Panc1 (cell line): ENCODE data around the gene DNAJB5. TPM values are rescaled to one million over a fixed set of nuclear protein-coding genes. Genes with fewer than 3 reads are reported as not detected.

Experiments
- ATAC-seq: fragments of 200-7000 bp; cut with Tn5 transposase; 2 replicates; pipeline ENCODE4 v1.9.1; 2020; ENCODE audit warnings: mild to moderate bottlenecking, moderate library complexity
- BruUV-seq: library from RNA; stranded (reverse); fragments of 400-500 nt; replicated peaks from 2 replicates; lab custom pipeline; 2021; lab: Mats Ljungman, UMichigan
- CTCF ChIA-PET: fragments of 300-600 bp; sonication (Branson Sonifier 250); formaldehyde crosslinking; loops from one replicate; lab custom pipeline; 2022; ENCODE audit warnings: antibody characterized with exemption; lab: Charles Lee
- POLR2A ChIA-PET: fragments of 300-600 bp; sonication (Branson Sonifier 250); formaldehyde crosslinking; loops from one replicate; lab custom pipeline; 2022; ENCODE audit warnings: antibody characterized with exemption; lab: Charles Lee
- DNase-seq: peaks from one replicate; pipeline ENCODE4 v3.0.0-alpha.2; 2010; ENCODE audit warnings: low read depth, low spot score
- H3K27ac ChIP-seq: 2 replicates; pipeline ENCODE4 v1.5.1; 2011; ENCODE audit warnings: mild to moderate bottlenecking, low read length, inconsistent platforms
- H3K27me3 ChIP-seq: fragments of 200-500 bp; sonication (Bioruptor generic); 2 replicates; pipeline ENCODE4 v1.6.0; 2014; ENCODE audit warnings: low read length, inconsistent platforms; ENCODE audit not compliant: control insufficient read depth, insufficient read depth
- H3K36me3 ChIP-seq: fragments of 200-500 bp; sonication (Bioruptor generic); 2 replicates; pipeline ENCODE4 v1.5.1; 2014; ENCODE audit warnings: inconsistent platforms, mild to moderate bottlenecking, low read length, moderate library complexity; ENCODE audit not compliant: control insufficient read depth, insufficient read depth
- H3K4me1 ChIP-seq: 2 replicates; pipeline ENCODE4 v1.5.1; 2011; ENCODE audit warnings: inconsistent platforms, mild to moderate bottlenecking, low read length, moderate library complexity; ENCODE audit not compliant: control insufficient read depth, insufficient read depth
- H3K4me3 ChIP-seq, 2 experiments: 2 replicates each; pipeline ENCODE4 v1.5.1; 2011 to 2012; ENCODE audit warnings: low read depth in 2 of 2, low read length in 2 of 2, mild to moderate bottlenecking in 2 of 2, inconsistent platforms in 1 of 2, moderate library complexity in 1 of 2
- H3K9me3 ChIP-seq: fragments of 200-500 bp; sonication (Bioruptor generic); 2 replicates; pipeline ENCODE4 v1.5.1; 2014; ENCODE audit warnings: low read depth, mild to moderate bottlenecking, inconsistent platforms, low read length, moderate library complexity; ENCODE audit not compliant: control insufficient read depth, insufficient read depth
- POLR2AphosphoS5 ChIP-seq: IDR thresholded peaks from 2 replicates; pipeline ENCODE4 v1.6.1; 2012; ENCODE audit warnings: mild to moderate bottlenecking, low read depth, low read length, moderate library complexity
- SIN3A ChIP-seq: IDR thresholded peaks from 2 replicates; pipeline ENCODE4 v1.6.1; 2012; ENCODE audit warnings: low read depth, mild to moderate bottlenecking, low read length, moderate library complexity, borderline replicate concordance; ENCODE audit not compliant: insufficient read depth
- TCF7L2 ChIP-seq: IDR thresholded peaks from 2 replicates; pipeline ENCODE4 v1.6.1; 2011; ENCODE audit warnings: mild to moderate bottlenecking, low read depth, low read length, inconsistent platforms
- in situ Hi-C: cut with HindIII; loops from 2 replicates; pipeline ENCODE4 v1.10.0; 2016; ENCODE audit warnings: low sequenced_read_pairs, low pct_unique_long_range_greater_than_20kb
- intact Hi-C: fragments of 100-400 bp; cut with micrococcal nuclease; formaldehyde crosslinking; loops from one replicate; pipeline ENCODE4 v1.10.0; 2022; ENCODE audit not compliant: unreplicated experiment
- total RNA-seq: library from RNA; stranded (reverse); gene quantifications from one replicate; pipeline ENCODE4 v1.2.1, GENCODE V29; 2021; ENCODE audit not compliant: unreplicated experiment
- TF ChIP-seq, protein P1 (sequence below), 2 experiments: IDR thresholded peaks; 2 replicates each; pipeline ENCODE4 v1.6.1; 2011 to 2012; ENCODE audit warnings: low read depth in 2 of 2, control low read depth in 1 of 2, low read length in 1 of 2, mild to moderate bottlenecking in 1 of 2, moderate library complexity in 1 of 2; ENCODE audit not compliant: insufficient read depth in 1 of 2
- TF ChIP-seq, protein P2 (sequence below): fragments of 450-650 bp; IDR thresholded peaks from 2 replicates; pipeline ENCODE4 v1.5.1; 2017; ENCODE audit warnings: mild to moderate bottlenecking

DNAJB5 gene
- total RNA-seq, 1 experiment from 2014 or later: 9.7 TPM

DNA sequence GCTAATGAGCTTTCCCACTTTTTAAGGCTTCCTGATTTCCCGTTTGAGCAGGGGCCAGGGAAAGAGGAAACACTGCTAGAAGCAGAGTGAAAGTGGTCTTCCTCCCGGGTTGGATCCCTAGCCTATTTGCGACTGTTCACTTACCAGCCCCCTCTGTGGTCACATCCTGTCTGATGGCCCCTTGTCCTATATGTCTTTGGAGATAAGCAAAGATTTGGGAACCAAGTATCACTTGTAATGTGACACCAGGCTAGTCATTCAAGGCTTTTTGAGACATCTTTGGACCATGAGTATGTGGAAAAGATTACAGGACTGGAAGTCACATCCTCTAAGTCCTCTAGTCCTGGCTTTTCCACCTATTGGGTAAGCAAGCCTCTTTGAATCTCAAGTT, 6.1 kb downstream of the DNAJB5 start:
- peaks cover 40% of the 10 kb centered on the region for H3K4me1 ChIP-seq
- no peak overlapping the region for H3K4me3 ChIP-seq
- ChIA-PET CTCF (interaction anchor here (0.6 to 3.0 kb wide), 2 partner anchors 96 to 235 kb away, joined by 5 to 41 read pairs; no protein-coding TSS in a partner anchor), POLR2A (no interaction called here)
- DNase-seq (no peak), ATAC-seq (no peak)
- intact Hi-C loops: no loop called here
- TF ChIP-seq SIN3A (no peak), POLR2AphosphoS5 (no peak), TCF7L2 (no peak)
- TF ChIP-seq, protein P1, sequence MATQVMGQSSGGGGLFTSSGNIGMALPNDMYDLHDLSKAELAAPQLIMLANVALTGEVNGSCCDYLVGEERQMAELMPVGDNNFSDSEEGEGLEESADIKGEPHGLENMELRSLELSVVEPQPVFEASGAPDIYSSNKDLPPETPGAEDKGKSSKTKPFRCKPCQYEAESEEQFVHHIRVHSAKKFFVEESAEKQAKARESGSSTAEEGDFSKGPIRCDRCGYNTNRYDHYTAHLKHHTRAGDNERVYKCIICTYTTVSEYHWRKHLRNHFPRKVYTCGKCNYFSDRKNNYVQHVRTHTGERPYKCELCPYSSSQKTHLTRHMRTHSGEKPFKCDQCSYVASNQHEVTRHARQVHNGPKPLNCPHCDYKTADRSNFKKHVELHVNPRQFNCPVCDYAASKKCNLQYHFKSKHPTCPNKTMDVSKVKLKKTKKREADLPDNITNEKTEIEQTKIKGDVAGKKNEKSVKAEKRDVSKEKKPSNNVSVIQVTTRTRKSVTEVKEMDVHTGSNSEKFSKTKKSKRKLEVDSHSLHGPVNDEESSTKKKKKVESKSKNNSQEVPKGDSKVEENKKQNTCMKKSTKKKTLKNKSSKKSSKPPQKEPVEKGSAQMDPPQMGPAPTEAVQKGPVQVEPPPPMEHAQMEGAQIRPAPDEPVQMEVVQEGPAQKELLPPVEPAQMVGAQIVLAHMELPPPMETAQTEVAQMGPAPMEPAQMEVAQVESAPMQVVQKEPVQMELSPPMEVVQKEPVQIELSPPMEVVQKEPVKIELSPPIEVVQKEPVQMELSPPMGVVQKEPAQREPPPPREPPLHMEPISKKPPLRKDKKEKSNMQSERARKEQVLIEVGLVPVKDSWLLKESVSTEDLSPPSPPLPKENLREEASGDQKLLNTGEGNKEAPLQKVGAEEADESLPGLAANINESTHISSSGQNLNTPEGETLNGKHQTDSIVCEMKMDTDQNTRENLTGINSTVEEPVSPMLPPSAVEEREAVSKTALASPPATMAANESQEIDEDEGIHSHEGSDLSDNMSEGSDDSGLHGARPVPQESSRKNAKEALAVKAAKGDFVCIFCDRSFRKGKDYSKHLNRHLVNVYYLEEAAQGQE (IDR thresholded peaks at IDR 0.05; ENCODE audit: insufficient read depth in 1 of 2, low read depth in 2 of 2, low read length in 1 of 2): no peak
- TF ChIP-seq, protein P2, sequence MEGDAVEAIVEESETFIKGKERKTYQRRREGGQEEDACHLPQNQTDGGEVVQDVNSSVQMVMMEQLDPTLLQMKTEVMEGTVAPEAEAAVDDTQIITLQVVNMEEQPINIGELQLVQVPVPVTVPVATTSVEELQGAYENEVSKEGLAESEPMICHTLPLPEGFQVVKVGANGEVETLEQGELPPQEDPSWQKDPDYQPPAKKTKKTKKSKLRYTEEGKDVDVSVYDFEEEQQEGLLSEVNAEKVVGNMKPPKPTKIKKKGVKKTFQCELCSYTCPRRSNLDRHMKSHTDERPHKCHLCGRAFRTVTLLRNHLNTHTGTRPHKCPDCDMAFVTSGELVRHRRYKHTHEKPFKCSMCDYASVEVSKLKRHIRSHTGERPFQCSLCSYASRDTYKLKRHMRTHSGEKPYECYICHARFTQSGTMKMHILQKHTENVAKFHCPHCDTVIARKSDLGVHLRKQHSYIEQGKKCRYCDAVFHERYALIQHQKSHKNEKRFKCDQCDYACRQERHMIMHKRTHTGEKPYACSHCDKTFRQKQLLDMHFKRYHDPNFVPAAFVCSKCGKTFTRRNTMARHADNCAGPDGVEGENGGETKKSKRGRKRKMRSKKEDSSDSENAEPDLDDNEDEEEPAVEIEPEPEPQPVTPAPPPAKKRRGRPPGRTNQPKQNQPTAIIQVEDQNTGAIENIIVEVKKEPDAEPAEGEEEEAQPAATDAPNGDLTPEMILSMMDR: no peak
- H3K27me3 ChIP-seq: no peaks in the 10 kb centered on the region
- BruUV-seq: no TSS peak
- no peak overlapping the region for H3K27ac ChIP-seq
- in situ Hi-C loops: no loop called here
- no peaks in the 10 kb centered on the region for H3K36me3 ChIP-seq
- H3K9me3 ChIP-seq: no peaks in the 10 kb centered on the region

DNA sequence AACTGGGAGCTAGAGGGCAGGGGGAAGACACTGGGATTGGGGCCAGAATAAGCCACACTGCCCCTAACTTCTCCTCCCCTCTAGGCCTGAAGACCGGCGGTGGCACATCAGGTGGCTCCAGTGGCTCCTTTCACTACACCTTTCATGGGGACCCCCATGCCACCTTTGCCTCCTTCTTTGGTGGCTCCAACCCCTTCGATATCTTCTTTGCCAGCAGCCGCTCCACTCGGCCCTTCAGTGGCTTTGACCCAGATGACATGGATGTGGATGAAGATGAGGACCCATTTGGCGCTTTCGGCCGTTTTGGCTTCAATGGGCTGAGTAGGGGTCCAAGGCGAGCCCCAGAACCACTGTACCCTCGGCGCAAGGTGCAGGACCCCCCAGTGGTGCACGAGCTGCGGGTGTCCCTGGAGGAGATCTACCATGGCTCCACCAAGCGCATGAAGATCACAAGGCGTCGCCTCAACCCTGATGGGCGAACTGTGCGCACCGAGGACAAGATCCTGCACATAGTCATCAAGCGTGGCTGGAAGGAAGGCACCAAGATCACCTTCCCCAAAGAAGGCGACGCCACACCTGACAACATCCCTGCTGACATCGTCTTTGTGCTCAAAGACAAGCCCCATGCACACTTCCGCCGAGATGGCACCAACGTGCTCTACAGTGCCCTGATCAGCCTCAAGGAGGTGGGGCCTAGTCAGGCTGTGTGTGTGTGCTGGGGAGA, 6.8 kb downstream of the DNAJB5 start:
- TF ChIP-seq, protein P1 (IDR thresholded peaks at IDR 0.05; ENCODE audit: insufficient read depth in 1 of 2, low read depth in 2 of 2, low read length in 1 of 2): no peak
- TF ChIP-seq SIN3A (no peak), TCF7L2 (no peak), POLR2AphosphoS5 (no peak)
- TF ChIP-seq, protein P2: no peak
- no TSS peak for BruUV-seq
- no peak for ATAC-seq
- H3K4me1 ChIP-seq: peaks cover 36% of the 10 kb centered on the region
- ChIA-PET CTCF (interaction anchor here (3.0 kb wide), 1 partner anchor 97 kb away, joined by 41 read pairs; no protein-coding TSS in a partner anchor), POLR2A (no interaction called here)
- no peaks in the 10 kb centered on the region for H3K36me3 ChIP-seq
- no peak for DNase-seq
- H3K27ac ChIP-seq: no peak overlapping the region
- no peaks in the 10 kb centered on the region for H3K27me3 ChIP-seq
- H3K4me3 ChIP-seq: no peak overlapping the region
- intact Hi-C loops: no loop called here
- in situ Hi-C loops: no loop called here
- H3K9me3 ChIP-seq: no peaks in the 10 kb centered on the region
